GM23338 (cell line): ENCODE data around the gene DNAJB6. TPM values are rescaled to one million over a fixed set of nuclear protein-coding genes. Genes with fewer than 3 reads are reported as not detected.
A peak's percentile ranks its signal among the peaks of the same experiment; 100 is the strongest.

Experiments
- ATAC-seq: fragments of 200-7000 bp; cut with Tn5 transposase; 3 replicates; pipeline ENCODE4 v1.9.1; 2020
- DNase-seq: peaks from one replicate; pipeline ENCODE4 v3.0.0-alpha.2; 2015; ENCODE audit warnings: low spot score
- H2AFZ ChIP-seq: fragments of 200-600 bp; sonication (generic); 2 replicates; pipeline ENCODE4 v1.8.0; 2016; ENCODE audit warnings: antibody characterized with exemption, mild to moderate bottlenecking, moderate library complexity
- H3F3A ChIP-seq: fragments of 200-600 bp; sonication (generic); replicated peaks from 2 replicates; pipeline ENCODE4 v1.8.0; 2017; ENCODE audit warnings: antibody characterized with exemption, mixed run types, low read depth
- H3K27ac ChIP-seq: fragments of 200-600 bp; sonication (generic); 2 replicates; pipeline ENCODE4 v1.6.1; 2016; ENCODE audit warnings: low read depth
- H3K27me3 ChIP-seq: fragments of 200-600 bp; sonication (generic); 2 replicates; pipeline ENCODE4 v1.8.0; 2016; ENCODE audit warnings: mild to moderate bottlenecking, mixed run types, moderate library complexity; ENCODE audit not compliant: insufficient read depth
- H3K36me3 ChIP-seq: fragments of 200-600 bp; sonication (generic); 2 replicates; pipeline ENCODE4 v1.8.0; 2016; ENCODE audit warnings: mild to moderate bottlenecking; ENCODE audit not compliant: insufficient read depth
- H3K4me1 ChIP-seq: fragments of 200-600 bp; sonication (generic); 2 replicates; pipeline ENCODE4 v1.8.0; 2016; ENCODE audit warnings: mild to moderate bottlenecking, moderate library complexity; ENCODE audit not compliant: insufficient read depth
- H3K4me2 ChIP-seq: fragments of 200-600 bp; sonication (generic); 2 replicates; pipeline ENCODE4 v1.7.1; 2017; ENCODE audit warnings: mixed run types
- H3K4me3 ChIP-seq: fragments of 200-600 bp; sonication (generic); 2 replicates; pipeline ENCODE4 v1.6.1; 2016; ENCODE audit warnings: mixed run types
- H3K79me2 ChIP-seq: fragments of 200-600 bp; sonication (generic); replicated peaks from 2 replicates; pipeline ENCODE4 v1.8.0; 2017; ENCODE audit warnings: mild to moderate bottlenecking; ENCODE audit not compliant: insufficient read depth
- H3K9me2 ChIP-seq: fragments of 200-600 bp; sonication (generic); 2 replicates; pipeline ENCODE4 v1.8.0; 2017; ENCODE audit not compliant: insufficient read depth
- H4K20me1 ChIP-seq: fragments of 200-600 bp; sonication (generic); replicated peaks from 2 replicates; pipeline ENCODE4 v1.8.0; 2017; ENCODE audit warnings: mild to moderate bottlenecking; ENCODE audit not compliant: insufficient read depth
- H3K27ac Mint-ChIP-seq: 2 replicates; pipeline ENCODE4 v1.8.0; 2020; ENCODE audit warnings: inconsistent platforms, mild to moderate bottlenecking, moderate library complexity, mixed read lengths
- H3K27me3 Mint-ChIP-seq: 3 replicates; pipeline ENCODE4 v1.8.0; 2022; ENCODE audit warnings: low read depth, mild to moderate bottlenecking, moderate library complexity, mixed read lengths, inconsistent platforms; ENCODE audit not compliant: insufficient read depth, poor library complexity
- H3K36me3 Mint-ChIP-seq: 3 replicates; pipeline ENCODE4 v1.8.0; 2021; ENCODE audit warnings: low read depth, mild to moderate bottlenecking, inconsistent platforms, moderate library complexity, mixed read lengths
- H3K4me1 Mint-ChIP-seq: 3 replicates; pipeline ENCODE4 v1.8.0; 2020; ENCODE audit warnings: mild to moderate bottlenecking, inconsistent platforms, mixed read lengths
- H3K4me3 Mint-ChIP-seq: 3 replicates; pipeline ENCODE4 v1.8.0; 2021; ENCODE audit warnings: moderate library complexity, mild to moderate bottlenecking, inconsistent platforms, mixed read lengths
- H3K9me3 Mint-ChIP-seq: 3 replicates; pipeline ENCODE4 v1.8.0; 2020; ENCODE audit warnings: moderate library complexity, mild to moderate bottlenecking, inconsistent platforms, mixed read lengths
- CREB1 ChIP-seq: fragments of 250-450 bp; sonication (Bioruptor Pico); IDR thresholded peaks from 2 replicates; pipeline ENCODE4 v1.5.0; 2020; ENCODE audit warnings: low read depth, mild to moderate bottlenecking, moderate library complexity
- CTCF ChIP-seq, 2 experiments: fragments of 200-600 bp in 1 of 2; sonication (generic) in 1 of 2; conservative IDR thresholded peaks; 2 replicates each; pipeline versions ENCODE4 v1.5.1 to v1.6.1; 2016 to 2017; ENCODE audit warnings: antibody characterized with exemption in 2 of 2, low read depth in 2 of 2, mild to moderate bottlenecking in 2 of 2, moderate library complexity in 1 of 2
- EZH2 ChIP-seq: fragments of 200-600 bp; sonication (generic); IDR thresholded peaks from one replicate; pipeline ENCODE4 v1.8.0; 2017; ENCODE audit warnings: antibody characterized with exemption, mild to moderate bottlenecking, low read depth; ENCODE audit not compliant: unreplicated experiment
- EZH2phosphoT487 ChIP-seq: fragments of 200-600 bp; sonication (generic); IDR thresholded peaks from one replicate; pipeline ENCODE4 v1.8.1; 2018; ENCODE audit warnings: antibody characterized with exemption; ENCODE audit not compliant: unreplicated experiment
- JUNB ChIP-seq: IDR thresholded peaks from one replicate; pipeline ENCODE4 v1.6.1; 2016; ENCODE audit warnings: antibody characterized with exemption; ENCODE audit not compliant: unreplicated experiment
- POLR2AphosphoS5 ChIP-seq: IDR thresholded peaks from 2 replicates; pipeline ENCODE4 v1.6.1; 2016; ENCODE audit warnings: antibody characterized with exemption, low read depth
- REST ChIP-seq: IDR thresholded peaks from one replicate; pipeline ENCODE4 v1.6.1; 2018; ENCODE audit warnings: antibody characterized with exemption; ENCODE audit not compliant: unreplicated experiment
- ZNF331 ChIP-seq: fragments of 250-450 bp; sonication (Bioruptor Pico); IDR thresholded peaks from 2 replicates; pipeline ENCODE4 v1.5.0; 2020; ENCODE audit warnings: low read depth, mild to moderate bottlenecking, moderate library complexity
- ZNF462 ChIP-seq: fragments of 250-450 bp; sonication (Bioruptor Pico); IDR thresholded peaks from 2 replicates; pipeline ENCODE4 v1.5.0; 2020; ENCODE audit warnings: mild to moderate bottlenecking, moderate library complexity
- polyA plus RNA-seq: library from polyadenylated mRNA; unstranded; fragments of >200 nt; fragmentation: Nextera tagmentation; extraction: Ambion mirVana; gene quantifications from 2 replicates; pipeline ENCODE4 v1.2.1, GENCODE V29; 2016
- total RNA-seq: library from RNA; depleted of rRNA; stranded (reverse); fragments of >200 nt; shearing (Covaris generic); gene quantifications from 2 replicates; pipeline ENCODE4 v1.2.3, GENCODE V29; 2014

Gene DNAJB6
- total and polyA plus RNA-seq, 2 experiments from 2014 or later, result 308 to 322 TPM

- TF ChIP-seq EZH2phosphoT487 (no peak), JUNB (no peak), EZH2 (no peak), CREB1 (CRISPR knock-in tag) (no peak), CTCF (conservative IDR thresholded peaks at IDR 0.05; ENCODE audit: low read depth in 2 of 2) (no peak)
Observed at GRCh38 chr7:157378390-157378789, 41.6 kb downstream of the DNAJB6 start (continued).

- no peak overlapping the region for H2AFZ ChIP-seq
- no peak overlapping the region for H3K4me3 ChIP-seq
- Mint-ChIP-seq H3K9me3 (no peaks in the 10 kb centered on the region), H3K4me3 (no peak overlapping the region), H3K27ac (0 out of 2 replicates have a peak overlapping the region, but pooled peaks have one; percentile 6), H3K4me1 (peaks cover 55% of the 10 kb centered on the region), H3K36me3 (peaks cover 81% of the 10 kb centered on the region), H3K27me3 (peaks cover 9% of the 10 kb centered on the region)
- ATAC-seq (no peak), DNase-seq (no peak)
- peaks cover 43% of the 10 kb centered on the region for H3K4me1 ChIP-seq
- H3K9me2 ChIP-seq, result no peaks in the 10 kb centered on the region
- H3F3A ChIP-seq, result peaks cover 58% of the 10 kb centered on the region
- peaks cover 98% of the 10 kb centered on the region for H3K79me2 ChIP-seq
- peaks cover 85% of the 10 kb centered on the region for H4K20me1 ChIP-seq
- H3K27ac ChIP-seq, result peak overlapping the region; percentile 72
- H3K27me3 ChIP-seq, result no peaks in the 10 kb centered on the region
- H3K4me2 ChIP-seq, result no peak overlapping the region
- H3K36me3 ChIP-seq, result peaks cover 28% of the 10 kb centered on the region
- TF ChIP-seq REST (no peak), EZH2phosphoT487 (no peak), POLR2AphosphoS5 (no peak), CTCF (conservative IDR thresholded peaks at IDR 0.05; ENCODE audit: low read depth in 2 of 2) (no peak), ZNF331 (no peak), ZNF462 (CRISPR knock-in tag) (no peak), JUNB (no peak), CREB1 (CRISPR knock-in tag) (no peak), EZH2 (no peak)
Observed at GRCh38 chr7:157379493-157379892, 42.7 kb downstream of the DNAJB6 start.
